Measurements from ENCODE around the gene TMX2. TPM values are rescaled to one million over a fixed set of nuclear protein-coding genes. Genes with fewer than 3 reads are reported as not detected.
"Not testable (repeated sequence)": the region's sequence is repeated elsewhere in the genome, so short reads cannot be mapped to it uniquely, and the experiment has no call there.

TMX2 gene
- total and polyA plus RNA-seq, 7 donors: 25.2 to 136 (median 37.9) TPM

- no peak overlapping the region for H3K27ac ChIP-seq
Measured at GRCh38 chr11:57679396-57679795, 33.0 kb upstream of the TMX2 start.

DNA sequence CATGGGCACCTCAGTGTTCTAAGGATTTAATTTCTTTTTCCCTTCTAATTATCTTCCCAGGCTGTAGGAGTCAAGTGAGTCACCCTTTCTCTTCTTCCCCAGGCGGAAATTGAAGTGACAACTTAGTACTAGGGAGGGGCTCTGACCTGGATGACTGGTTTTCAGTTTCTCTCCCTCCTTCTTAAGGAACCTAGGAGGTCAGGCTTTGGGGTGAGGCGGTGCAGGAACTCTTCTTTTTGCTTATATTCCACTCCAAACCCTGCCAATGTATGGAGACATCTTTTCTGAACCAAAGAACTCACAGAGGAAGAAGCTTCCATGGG lies 31.9 kb upstream of the TMX2 start:
- no peak for TF ChIP-seq CTCF (IDR thresholded peaks at IDR 0.05)
- no peak for TF ChIP-seq EP300 (IDR thresholded peaks at IDR 0.05)
- TF ChIP-seq POLR2A (IDR thresholded peaks at IDR 0.05): no peak
- no peak for TF ChIP-seq POLR2AphosphoS5 (IDR thresholded peaks at IDR 0.05)
- no peak for DNase-seq
- H3K4me1 ChIP-seq: peaks cover 0 to 10% (median 5%) of the 10 kb centered on the region in 4 donors
- H3K27ac ChIP-seq: no peak overlapping the region
- no peak overlapping the region for H3K4me3 ChIP-seq
- H3K36me3 ChIP-seq: peaks cover 0 to 51% (median 21%) of the 10 kb centered on the region in 4 donors
- intact Hi-C loops (cut with DNase I): no loop called here
- H3K27me3 ChIP-seq: no peaks in the 10 kb centered on the region
- H3K9me3 ChIP-seq: no peaks in the 10 kb centered on the region
- 69 to 85% methylated on average over 2 of the region's 2 CpGs for WGBS, 2 donors

More at GRCh38 chr11:57679396-57679795, 33.0 kb upstream of the TMX2 start:
- no peaks in the 10 kb centered on the region for H3K27me3 ChIP-seq
- H3K36me3 ChIP-seq: peaks cover 0 to 49% (median 22%) of the 10 kb centered on the region in 4 donors
- TF ChIP-seq CTCF (IDR thresholded peaks at IDR 0.05) (no peak), POLR2A (IDR thresholded peaks at IDR 0.05) (no peak), EP300 (IDR thresholded peaks at IDR 0.05) (no peak), POLR2AphosphoS5 (IDR thresholded peaks at IDR 0.05) (no peak)
- no peak overlapping the region for H3K4me3 ChIP-seq
- intact Hi-C loops (cut with DNase I): no loop called here
- 58 to 88% methylated on average over 4 of the region's 4 CpGs for WGBS, 2 donors
- DNase-seq: no peak
- no peaks in the 10 kb centered on the region for H3K9me3 ChIP-seq
- H3K4me1 ChIP-seq: peaks cover 0 to 14% (median 5%) of the 10 kb centered on the region in 4 donors

GRCh38 chr11:57681168-57681567 lies 31.2 kb upstream of the TMX2 start:
- DNase-seq: no peak
- H3K4me3 ChIP-seq: no peak overlapping the region
- H3K4me1 ChIP-seq: peaks cover 0 to 9% (median 4%) of the 10 kb centered on the region in 4 donors
- 73 to 80% methylated on average over 1 of the region's 1 CpG for WGBS, 2 donors
- intact Hi-C loops (cut with DNase I): no loop called here
- H3K9me3 ChIP-seq: no peaks in the 10 kb centered on the region
- H3K27ac ChIP-seq: no peak overlapping the region
- H3K36me3 ChIP-seq: peaks cover 0 to 51% (median 25%) of the 10 kb centered on the region in 4 donors
- no peaks in the 10 kb centered on the region for H3K27me3 ChIP-seq
- TF ChIP-seq POLR2A (IDR thresholded peaks at IDR 0.05) (no peak), POLR2AphosphoS5 (IDR thresholded peaks at IDR 0.05) (no peak), CTCF (IDR thresholded peaks at IDR 0.05) (no peak), EP300 (IDR thresholded peaks at IDR 0.05) (no peak)

DNA sequence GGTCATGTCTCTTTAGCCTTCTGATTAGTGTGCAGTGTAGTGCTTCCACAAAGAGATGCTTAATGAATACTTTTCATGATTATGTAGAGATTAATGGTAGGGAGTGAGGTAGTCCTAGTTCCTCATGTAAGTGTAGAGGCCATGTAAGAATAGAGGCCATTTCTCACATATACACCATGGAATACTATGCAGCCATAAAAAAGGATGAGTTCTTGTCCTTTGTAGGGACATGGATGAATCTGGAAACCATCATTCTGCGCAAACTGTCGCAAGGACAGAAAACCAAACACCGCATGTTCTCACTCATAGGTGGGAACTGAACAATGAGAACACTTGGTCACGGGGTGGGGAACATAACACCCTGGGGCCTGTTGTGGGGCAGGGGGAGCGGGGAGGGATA lies 21.9 kb upstream of the TMX2 start:
- H3K4me1 ChIP-seq; H3K9me3 ChIP-seq; H3K27me3 ChIP-seq; DNase-seq; intact Hi-C loops (cut with DNase I); H3K4me3 ChIP-seq; H3K27ac ChIP-seq: not testable (repeated sequence)
- 97 to 98% methylated on average over 5 of the region's 5 CpGs for WGBS, 2 donors
- H3K36me3 ChIP-seq: peaks cover 52 to 97% (median 73%) of the 10 kb centered on the region in 4 donors

GRCh38 chr11:57698843-57699365 lies 13.5 kb upstream of the TMX2 start:
- no peaks in the 10 kb centered on the region for H3K27me3 ChIP-seq
- no peak for DNase-seq
- 92 to 95% methylated on average over 18 of the region's 18 CpGs for WGBS, 2 donors
- peaks cover 42 to 94% (median 63%) of the 10 kb centered on the region in 4 donors for H3K36me3 ChIP-seq
- H3K27ac ChIP-seq: no peak overlapping the region
- TF ChIP-seq POLR2AphosphoS5 (IDR thresholded peaks at IDR 0.05) (no peak), CTCF (IDR thresholded peaks at IDR 0.05) (no peak), EP300 (IDR thresholded peaks at IDR 0.05) (no peak), POLR2A (IDR thresholded peaks at IDR 0.05) (no peak)
- no peaks in the 10 kb centered on the region for H3K9me3 ChIP-seq
- H3K4me1 ChIP-seq: no peaks in the 10 kb centered on the region
- intact Hi-C loops (cut with DNase I): no loop called here
- no peak overlapping the region for H3K4me3 ChIP-seq
